Karpas-422 (cell line): ENCODE data around the gene RPL37. TPM values are rescaled to one million over a fixed set of nuclear protein-coding genes. Genes with fewer than 3 reads are reported as not detected.
"Not testable (repeated sequence)": the region's sequence is repeated elsewhere in the genome, so short reads cannot be mapped to it uniquely, and the experiment has no call there.

Source experiments
- DNase-seq: peaks from one replicate; pipeline ENCODE4 v3.0.0-alpha.2; 2015
- H2AFZ ChIP-seq: fragments of 200-600 bp; sonication (generic); 2 replicates; pipeline ENCODE4 v1.6.1; 2014; ENCODE audit warnings: antibody characterized with exemption, low read length, mixed read lengths
- H3K27ac ChIP-seq: fragments of 200-600 bp; sonication (generic); 2 replicates; pipeline ENCODE4 v1.5.1; 2014; ENCODE audit warnings: mild to moderate bottlenecking, low read length, moderate library complexity
- H3K27me3 ChIP-seq: fragments of 200-600 bp; sonication (generic); 2 replicates; pipeline ENCODE4 v1.6.1; 2014; ENCODE audit warnings: low read length, mixed read lengths
- H3K36me3 ChIP-seq: fragments of 200-600 bp; sonication (generic); 2 replicates; pipeline ENCODE4 v1.6.1; 2014; ENCODE audit warnings: low read length, mixed read lengths; ENCODE audit not compliant: insufficient read depth
- H3K4me1 ChIP-seq: fragments of 200-600 bp; sonication (generic); 2 replicates; pipeline ENCODE4 v1.6.1; 2014; ENCODE audit warnings: mild to moderate bottlenecking, low read length, mixed read lengths
- H3K4me2 ChIP-seq: fragments of 200-600 bp; sonication (generic); 2 replicates; pipeline ENCODE4 v1.6.1; 2014; ENCODE audit warnings: low read length, low read depth, mild to moderate bottlenecking; ENCODE audit not compliant: poor library complexity, severe bottlenecking
- H3K4me3 ChIP-seq: fragments of 200-600 bp; sonication (generic); 2 replicates; pipeline ENCODE4 v1.5.1; 2014; ENCODE audit warnings: mild to moderate bottlenecking, antibody characterized with exemption, low read length, mixed read lengths
- H3K79me2 ChIP-seq: fragments of 200-600 bp; sonication (generic); 2 replicates; pipeline ENCODE4 v1.6.1; 2014; ENCODE audit warnings: mild to moderate bottlenecking, low read length, mixed read lengths
- H3K9ac ChIP-seq: fragments of 200-600 bp; sonication (generic); 2 replicates; pipeline ENCODE4 v1.6.0; 2014; ENCODE audit warnings: low read length
- H3K9me2 ChIP-seq: fragments of 200-600 bp; sonication (generic), shearing (Covaris generic); replicated peaks from 2 replicates; pipeline ENCODE4 v1.6.0; 2014; ENCODE audit warnings: mild to moderate bottlenecking, low read length, moderate library complexity; ENCODE audit not compliant: insufficient read depth
- H3K9me3 ChIP-seq: fragments of 300-700, 200-600 bp; sonication (generic); 2 replicates; pipeline ENCODE4 v1.6.1; 2014; ENCODE audit warnings: low read length, mixed read lengths
- H4K20me1 ChIP-seq: fragments of 200-600 bp; sonication (generic); 2 replicates; pipeline ENCODE4 v1.6.1; 2014; ENCODE audit warnings: mild to moderate bottlenecking, antibody characterized with exemption, low read length, low read depth; ENCODE audit not compliant: insufficient read depth
- total RNA-seq: library from RNA; depleted of rRNA; stranded (reverse); fragments of >200 nt; shearing (Covaris generic); gene quantifications from 2 replicates; pipeline ENCODE4 v1.2.3, GENCODE V29; 2014; ENCODE audit warnings: low replicate concordance; rRNA removed

The RPL37 gene
- total RNA-seq = 3,939 and 6,611 TPM in 2 replicates

DNA sequence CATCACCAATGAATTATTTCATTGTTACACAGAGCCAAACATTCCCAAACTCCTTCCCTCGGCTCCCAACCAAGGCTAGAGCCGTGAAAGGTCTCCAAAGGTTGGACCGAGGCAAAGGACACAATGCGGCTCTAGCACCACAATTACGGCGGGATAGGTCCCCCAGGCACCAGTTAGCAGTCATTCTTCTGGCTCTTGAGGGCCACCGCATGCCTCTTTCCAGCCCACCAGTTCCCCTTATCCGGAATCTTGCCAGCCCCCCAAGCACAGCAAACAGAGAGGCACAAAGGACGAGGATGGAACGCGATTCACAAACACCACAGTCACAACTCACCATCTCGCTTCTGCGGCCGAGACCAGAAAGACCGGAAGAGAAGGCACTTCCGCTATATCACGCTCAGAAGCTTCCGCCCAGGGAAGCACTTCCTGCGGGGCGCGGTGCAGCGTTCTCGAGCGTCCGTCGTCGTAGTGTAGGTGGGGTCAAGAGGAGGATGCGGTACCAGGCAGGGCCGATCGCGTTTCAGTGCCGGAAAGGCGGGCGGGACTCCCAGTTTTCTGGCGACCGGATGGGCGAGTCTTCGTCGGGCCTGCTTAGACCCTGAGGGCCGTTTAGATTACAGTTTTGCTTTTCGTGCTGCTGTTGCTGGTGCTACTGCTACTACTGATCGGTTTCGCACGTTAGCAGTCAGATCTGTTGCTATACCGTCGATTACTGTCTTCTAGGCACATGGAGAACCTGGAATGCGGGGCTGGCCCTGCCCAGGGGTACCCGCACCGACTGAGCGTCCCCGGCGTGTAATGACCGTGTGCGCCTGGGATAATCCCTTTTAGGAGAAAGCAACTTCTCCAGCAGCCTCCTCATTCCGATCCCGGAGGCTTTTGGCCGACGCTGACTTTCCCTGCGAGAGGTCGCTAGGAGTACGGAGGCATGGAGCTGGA, at the start of gene RPL37:
RPL37 (minus strand) TSS at position 374 of the 939 bp plus-strand sequence; CDS start at position 337, 37 bp downstream.
- H3K4me2 ChIP-seq = peak within 1 kb of the TSS; percentile 88

DNA sequence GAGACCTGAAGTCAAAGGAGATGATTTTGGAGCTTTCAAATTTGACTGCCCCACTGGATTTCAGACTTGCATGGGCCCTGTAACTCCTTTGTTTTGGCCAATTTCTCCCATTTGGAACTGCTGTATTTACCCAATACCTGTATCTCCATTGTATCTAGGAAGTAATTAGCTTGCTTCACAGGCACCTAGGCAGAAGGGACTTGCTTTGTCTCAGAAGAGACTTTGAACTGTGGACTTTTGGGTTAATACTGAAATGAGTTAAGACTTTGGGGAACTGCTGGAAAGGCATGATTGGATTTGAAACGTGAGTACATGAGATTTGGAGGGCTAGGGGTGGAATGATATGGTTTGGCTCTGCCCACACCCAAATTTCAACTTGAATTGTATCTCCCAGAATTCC, 48.0 kb upstream of the RPL37 start:
- H3K36me3 ChIP-seq, H2AFZ ChIP-seq, H3K9ac ChIP-seq, DNase-seq, H4K20me1 ChIP-seq, H3K9me2 ChIP-seq, H3K9me3 ChIP-seq, H3K27ac ChIP-seq, H3K4me3 ChIP-seq, H3K4me2 ChIP-seq, H3K4me1 ChIP-seq, H3K79me2 ChIP-seq, H3K27me3 ChIP-seq: not testable (repeated sequence)

More for the DNA sequence above, at the start of gene RPL37:
- Histone ChIP-seq H3K36me3 (peaks cover 47% of the 10 kb centered on the region), H3K4me3 (peak within 1 kb of the TSS; percentile 78), H3K27me3 (no peaks in the 10 kb centered on the region), H4K20me1 (peaks cover 38% of the 10 kb centered on the region), H3K9me2 (no peaks in the 10 kb centered on the region), H3K9ac (peak within 1 kb of the TSS; percentile 89), H3K79me2 (peaks cover 37% of the 10 kb centered on the region), H3K27ac (peak within 1 kb of the TSS; percentile 78), H3K4me1 (peaks cover 35% of the 10 kb centered on the region), H3K9me3 (no peaks in the 10 kb centered on the region), H2AFZ (peak within 1 kb of the TSS; percentile 83; the same call in 1 of the 2 replicates)
- peak; percentile 99 for DNase-seq

DNA sequence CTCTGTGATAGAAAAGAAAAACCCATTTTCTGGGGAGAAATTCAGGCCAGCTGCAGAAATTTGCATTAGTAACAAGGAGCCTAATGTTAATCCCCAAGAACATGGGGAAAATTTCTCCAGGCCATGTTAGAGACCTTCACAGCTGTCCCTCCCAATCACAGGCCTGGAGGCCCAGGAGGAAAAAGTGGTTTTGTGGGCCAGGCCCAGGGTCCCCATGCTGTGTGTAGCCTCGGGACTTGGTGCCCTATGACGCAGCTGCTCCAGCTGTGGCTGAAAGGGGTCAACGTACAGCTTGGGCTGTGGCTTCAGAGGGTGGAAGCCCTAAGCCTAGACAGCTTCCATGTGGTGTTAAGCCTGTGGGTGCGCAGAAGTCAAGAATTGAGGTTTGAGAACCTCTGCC, 47.3 kb upstream of the RPL37 start:
- H3K4me2 ChIP-seq = no peak overlapping the region
- no peak overlapping the region for H3K27ac ChIP-seq
- H3K79me2 ChIP-seq = no peaks in the 10 kb centered on the region
- DNase-seq = no peak
- no peaks in the 10 kb centered on the region for H3K27me3 ChIP-seq
- no peak overlapping the region for H3K4me3 ChIP-seq
- no peaks in the 10 kb centered on the region for H3K4me1 ChIP-seq
- H2AFZ ChIP-seq = no peak overlapping the region
- H3K9ac ChIP-seq = no peak overlapping the region
- H3K9me2 ChIP-seq = no peaks in the 10 kb centered on the region
- H4K20me1 ChIP-seq = no peaks in the 10 kb centered on the region
- H3K36me3 ChIP-seq = no peaks in the 10 kb centered on the region
- H3K9me3 ChIP-seq = no peaks in the 10 kb centered on the region

DNA sequence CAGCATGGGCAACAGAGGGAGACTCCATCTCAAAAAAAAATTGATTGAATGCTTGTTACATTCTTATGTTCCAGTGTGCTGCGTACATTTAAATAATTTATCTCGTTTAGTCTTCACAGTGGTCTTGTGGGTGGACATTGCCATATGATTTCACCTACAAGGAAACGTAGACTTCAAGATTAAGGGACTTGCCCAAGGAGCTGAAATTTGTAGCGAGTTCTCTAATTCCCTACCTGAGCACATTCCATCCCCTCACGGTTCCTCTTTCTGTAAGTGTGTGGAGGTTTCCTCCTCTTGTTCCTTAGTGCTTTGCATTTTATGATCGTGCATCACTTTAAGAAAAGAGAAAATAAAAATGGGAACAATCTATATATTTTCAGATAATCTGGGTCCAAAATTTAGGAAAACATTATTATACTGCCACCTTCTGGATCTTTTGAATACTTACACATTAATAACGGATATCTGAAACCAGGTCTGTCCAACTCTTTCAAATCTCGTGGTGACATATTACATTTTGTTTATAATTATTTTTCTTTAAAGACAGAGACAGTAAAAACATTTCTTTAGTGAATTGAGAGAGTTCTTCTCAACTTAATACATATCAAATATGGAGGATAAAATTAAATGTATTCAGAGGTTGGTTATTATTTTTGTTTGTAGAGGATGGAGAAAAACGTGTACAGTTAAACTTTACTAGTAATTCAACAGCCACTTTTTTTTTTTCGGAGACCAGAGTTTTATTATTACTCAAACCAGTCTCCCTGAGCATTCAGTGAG, 44.3 kb upstream of the RPL37 start:
- Histone ChIP-seq H3K79me2 (no peaks in the 10 kb centered on the region), H3K4me2 (no peak overlapping the region)

DNA sequence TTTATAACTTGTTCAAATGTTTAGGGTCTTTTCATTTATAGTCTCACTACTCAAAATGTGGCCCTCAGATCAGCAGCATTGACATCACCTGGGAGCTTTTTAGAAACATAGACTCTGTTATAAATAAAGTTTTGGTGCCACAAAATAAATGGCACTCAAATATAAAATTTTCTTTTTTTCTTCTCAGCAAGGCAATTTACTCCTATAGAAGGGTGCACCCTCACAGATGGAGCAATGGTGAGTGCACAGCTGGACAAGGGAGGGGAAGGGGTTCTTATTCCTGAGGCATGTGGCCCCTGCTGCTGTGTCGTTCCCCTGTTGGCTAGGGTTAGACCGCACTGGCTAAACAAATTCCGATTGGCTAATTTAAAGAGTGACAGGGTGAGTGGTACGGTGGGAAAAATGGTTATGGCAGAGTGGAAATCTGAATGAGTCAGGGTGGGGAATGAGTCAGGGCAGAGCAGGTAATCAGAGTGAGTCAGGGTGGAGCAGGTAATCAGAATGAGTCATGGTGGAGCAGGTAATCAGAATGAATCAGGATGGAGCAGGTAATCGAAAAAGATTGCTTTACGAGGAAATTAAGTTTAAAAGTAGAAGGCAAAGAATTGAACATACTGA, 42.5 kb upstream of the RPL37 start:
- Histone ChIP-seq H4K20me1 (no peaks in the 10 kb centered on the region), H3K27me3 (no peaks in the 10 kb centered on the region), H3K4me1 (no peaks in the 10 kb centered on the region), H3K27ac (no peak overlapping the region), H3K9ac (no peak overlapping the region), H3K4me2 (no peak overlapping the region), H2AFZ (no peak overlapping the region), H3K9me2 (no peaks in the 10 kb centered on the region), H3K4me3 (no peak overlapping the region), H3K36me3 (no peaks in the 10 kb centered on the region), H3K9me3 (no peaks in the 10 kb centered on the region), H3K79me2 (no peaks in the 10 kb centered on the region)
- no peak for DNase-seq

More for the DNA sequence above, 44.3 kb upstream of the RPL37 start:
- no peaks in the 10 kb centered on the region for H4K20me1 ChIP-seq
- no peak overlapping the region for H2AFZ ChIP-seq
- peak; percentile 66 for DNase-seq
- H3K36me3 ChIP-seq = no peaks in the 10 kb centered on the region
- no peaks in the 10 kb centered on the region for H3K27me3 ChIP-seq
- H3K9me3 ChIP-seq = no peaks in the 10 kb centered on the region
- no peak overlapping the region for H3K27ac ChIP-seq
- H3K4me1 ChIP-seq = no peaks in the 10 kb centered on the region
- H3K9me2 ChIP-seq = no peaks in the 10 kb centered on the region
- H3K4me3 ChIP-seq = no peak overlapping the region
- H3K9ac ChIP-seq = no peak overlapping the region

DNA sequence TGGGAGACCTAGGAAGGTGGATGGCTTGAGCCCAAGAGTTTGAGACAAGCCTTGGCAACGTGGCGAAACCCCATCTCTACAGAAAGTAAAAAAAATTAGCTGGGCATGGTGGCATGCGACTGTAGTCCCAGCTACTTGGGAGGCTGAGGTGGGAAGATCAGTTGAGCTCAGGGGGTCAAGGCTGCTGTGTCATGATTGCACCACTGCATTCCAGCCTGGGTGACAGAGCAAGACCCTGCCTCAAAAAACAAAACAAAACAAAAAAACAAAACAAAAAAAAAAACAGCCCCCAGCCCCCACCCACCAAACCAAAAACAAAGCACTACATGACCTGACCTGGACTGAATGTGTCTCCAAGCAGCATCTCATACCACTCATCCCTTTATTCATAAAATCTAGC, 40.9 kb upstream of the RPL37 start:
- Histone ChIP-seq H3K36me3 (no peaks in the 10 kb centered on the region), H3K4me3 (no peak overlapping the region), H2AFZ (no peak overlapping the region), H4K20me1 (no peaks in the 10 kb centered on the region), H3K79me2 (no peaks in the 10 kb centered on the region), H3K9me3 (no peaks in the 10 kb centered on the region), H3K9me2 (no peaks in the 10 kb centered on the region), H3K9ac (no peak overlapping the region), H3K27ac (no peak overlapping the region), H3K27me3 (no peaks in the 10 kb centered on the region), H3K4me2 (no peak overlapping the region), H3K4me1 (no peaks in the 10 kb centered on the region)
- DNase-seq = no peak

DNA sequence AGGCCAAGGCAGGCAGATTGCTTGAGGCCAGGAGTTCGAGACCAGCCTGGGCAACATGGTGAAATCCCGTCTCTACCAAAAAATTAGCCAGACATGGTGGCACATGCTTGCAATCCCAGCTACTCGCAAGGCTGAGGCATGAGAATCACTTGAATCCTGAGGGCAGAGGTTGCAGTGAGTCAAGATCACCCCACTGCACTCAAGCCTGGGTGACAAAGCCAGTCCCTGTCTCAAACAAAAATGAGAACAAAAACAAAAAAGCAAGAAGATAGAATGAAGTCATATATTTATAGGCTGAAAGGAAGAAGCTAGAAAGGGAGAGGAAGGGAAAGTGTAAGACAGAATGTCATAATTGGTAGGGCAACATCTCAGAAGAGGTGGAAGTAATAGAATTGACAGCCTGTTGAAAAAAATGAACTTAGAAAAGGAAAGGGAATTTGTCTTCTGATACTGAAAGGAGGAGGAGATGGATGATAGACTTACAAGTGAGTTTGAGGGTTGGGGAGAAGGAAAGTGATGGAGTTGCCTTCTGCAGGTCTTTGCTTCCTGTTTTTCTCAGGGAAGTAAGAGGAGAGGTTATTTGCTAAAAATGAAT, 38.4 kb upstream of the RPL37 start:
- H2AFZ ChIP-seq = no peak overlapping the region
- H3K4me3 ChIP-seq = no peak overlapping the region
- no peaks in the 10 kb centered on the region for H3K36me3 ChIP-seq
- no peak for DNase-seq
- no peaks in the 10 kb centered on the region for H3K9me3 ChIP-seq
- no peaks in the 10 kb centered on the region for H3K27me3 ChIP-seq
- no peak overlapping the region for H3K4me2 ChIP-seq
- H4K20me1 ChIP-seq = no peaks in the 10 kb centered on the region
- H3K79me2 ChIP-seq = no peaks in the 10 kb centered on the region
- H3K9ac ChIP-seq = no peak overlapping the region
- no peaks in the 10 kb centered on the region for H3K9me2 ChIP-seq
- H3K27ac ChIP-seq = no peak overlapping the region
- H3K4me1 ChIP-seq = peaks cover 4% of the 10 kb centered on the region; the same call in 1 of the 2 replicates
